T-helper 2 cell treated with Interferon-gamma antibody and Interleukin-4, amounts not matched to agents 5 μg/mL and 100 μg/mL, for 36 hours (primary cell): ENCODE data around the gene BAX.
A peak's percentile ranks its signal among the peaks of the same experiment; 100 is the strongest.

Experiments used
- DNase-seq: peaks from one replicate; pipeline ENCODE4 v3.0.0; 2021; ENCODE audit warnings: low spot score
- H3K27ac Mint-ChIP-seq: one replicate; pipeline ENCODE4 v1.8.0; 2021; ENCODE audit warnings: mild to moderate bottlenecking, mixed read lengths
- H3K27me3 Mint-ChIP-seq: one replicate; pipeline ENCODE4 v1.8.0; 2021; ENCODE audit warnings: low read depth, mixed read lengths
- H3K36me3 Mint-ChIP-seq: one replicate; pipeline ENCODE4 v1.8.0; 2021; ENCODE audit warnings: low read depth, mixed read lengths
- H3K4me1 Mint-ChIP-seq: one replicate; pipeline ENCODE4 v1.8.0; 2021; ENCODE audit warnings: low read depth, mixed read lengths
- H3K4me3 Mint-ChIP-seq: one replicate; pipeline ENCODE4 v1.8.0; 2022; ENCODE audit warnings: mild to moderate bottlenecking, moderate library complexity, mixed read lengths
- H3K9me3 Mint-ChIP-seq: one replicate; pipeline ENCODE4 v1.8.0; 2021; ENCODE audit warnings: mixed read lengths

Gene BAX

GRCh38 chr19:48991011-48991609 is 36.4 kb downstream of the BAX start:
- Mint-ChIP-seq H3K27ac (no peak overlapping the region), H3K9me3 (no peaks in the 10 kb centered on the region), H3K4me3 (no peak overlapping the region), H3K36me3 (peaks cover 29% of the 10 kb centered on the region), H3K4me1 (peaks cover 27% of the 10 kb centered on the region), H3K27me3 (no peaks in the 10 kb centered on the region)
- DNase-seq: no peak

- DNase-seq: peak; percentile 5
- H3K27me3 Mint-ChIP-seq: no peaks in the 10 kb centered on the region
- peak overlapping the region; percentile 90 for H3K4me3 Mint-ChIP-seq
- H3K4me1 Mint-ChIP-seq: peaks cover 27% of the 10 kb centered on the region
- H3K9me3 Mint-ChIP-seq: no peaks in the 10 kb centered on the region
- peak overlapping the region; percentile 97 for H3K27ac Mint-ChIP-seq
- peaks cover 27% of the 10 kb centered on the region for H3K36me3 Mint-ChIP-seq
Observed at GRCh38 chr19:48991873-48992580, 37.4 kb downstream of the BAX start.

GRCh38 chr19:48992581-48993174 is 38.0 kb downstream of the BAX start:
- Mint-ChIP-seq H3K4me1 (peaks cover 27% of the 10 kb centered on the region), H3K36me3 (peaks cover 28% of the 10 kb centered on the region), H3K27ac (peak overlapping the region; percentile 97), H3K27me3 (no peaks in the 10 kb centered on the region), H3K9me3 (no peaks in the 10 kb centered on the region), H3K4me3 (peak overlapping the region; percentile 90)
- DNase-seq: no peak

GRCh38 chr19:48993175-48994034 is 38.7 kb downstream of the BAX start, which contains the start of the genes GYS1 and RUVBL2:
Gene GYS1, minus strand, starts transcription at chr19:48993309. Its CDS starts 197 bp downstream, at chr19:48993112.
Gene RUVBL2, plus strand, starts transcription at chr19:48993887. Its CDS starts 25 bp downstream, at chr19:48993912.
- Mint-ChIP-seq H3K4me1 (peaks cover 25% of the 10 kb centered on the region), H3K27ac (peak within 1 kb of the TSS; percentile 97), H3K4me3 (peak within 1 kb of the TSS; percentile 90), H3K27me3 (no peaks in the 10 kb centered on the region), H3K36me3 (peaks cover 26% of the 10 kb centered on the region), H3K9me3 (no peaks in the 10 kb centered on the region)
- DNase-seq: peak; percentile 99

GRCh38 chr19:48994035-48994386 is 39.3 kb downstream of the BAX start:
- H3K4me1 Mint-ChIP-seq: peaks cover 25% of the 10 kb centered on the region
- H3K4me3 Mint-ChIP-seq: peak overlapping the region; percentile 90
- peaks cover 21% of the 10 kb centered on the region for H3K36me3 Mint-ChIP-seq
- peak; percentile 11 for DNase-seq
- H3K27ac Mint-ChIP-seq: peak overlapping the region; percentile 97
- no peaks in the 10 kb centered on the region for H3K9me3 Mint-ChIP-seq
- no peaks in the 10 kb centered on the region for H3K27me3 Mint-ChIP-seq

- peak; percentile 41 for DNase-seq
- H3K27me3 Mint-ChIP-seq: no peaks in the 10 kb centered on the region
- H3K4me1 Mint-ChIP-seq: peaks cover 18% of the 10 kb centered on the region
- no peak overlapping the region for H3K4me3 Mint-ChIP-seq
- H3K27ac Mint-ChIP-seq: no peak overlapping the region
- no peaks in the 10 kb centered on the region for H3K9me3 Mint-ChIP-seq
- H3K36me3 Mint-ChIP-seq: peaks cover 17% of the 10 kb centered on the region
Observed at GRCh38 chr19:48997972-48998371, 43.3 kb downstream of the BAX start.

GRCh38 chr19:48999481-49000325 is 45.0 kb downstream of the BAX start:
- Mint-ChIP-seq H3K4me1 (peaks cover 14% of the 10 kb centered on the region), H3K4me3 (no peak overlapping the region), H3K27me3 (no peaks in the 10 kb centered on the region), H3K9me3 (no peaks in the 10 kb centered on the region), H3K27ac (peak overlapping the region; percentile 26), H3K36me3 (peaks cover 18% of the 10 kb centered on the region)
- peak; percentile 47 for DNase-seq

GRCh38 chr19:49004133-49004532 is 49.5 kb downstream of the BAX start:
- H3K4me3 Mint-ChIP-seq: no peak overlapping the region
- H3K9me3 Mint-ChIP-seq: no peaks in the 10 kb centered on the region
- H3K36me3 Mint-ChIP-seq: peaks cover 20% of the 10 kb centered on the region
- DNase-seq: no peak
- peaks cover 6% of the 10 kb centered on the region for H3K4me1 Mint-ChIP-seq
- H3K27me3 Mint-ChIP-seq: no peaks in the 10 kb centered on the region
- H3K27ac Mint-ChIP-seq: no peak overlapping the region

GRCh38 chr19:49004964-49005614 is 50.4 kb downstream of the BAX start:
- Mint-ChIP-seq H3K4me3 (no peak overlapping the region), H3K27me3 (no peaks in the 10 kb centered on the region), H3K27ac (no peak overlapping the region), H3K9me3 (no peaks in the 10 kb centered on the region), H3K4me1 (no peaks in the 10 kb centered on the region), H3K36me3 (peaks cover 18% of the 10 kb centered on the region)
- no peak for DNase-seq

- no peak overlapping the region for H3K4me3 Mint-ChIP-seq
- no peak overlapping the region for H3K27ac Mint-ChIP-seq
- DNase-seq: no peak
- H3K27me3 Mint-ChIP-seq: no peaks in the 10 kb centered on the region
- peaks cover 19% of the 10 kb centered on the region for H3K36me3 Mint-ChIP-seq
- H3K9me3 Mint-ChIP-seq: no peaks in the 10 kb centered on the region
- no peaks in the 10 kb centered on the region for H3K4me1 Mint-ChIP-seq
Observed at GRCh38 chr19:49006905-49007304, 52.2 kb downstream of the BAX start.

- H3K36me3 Mint-ChIP-seq: peaks cover 19% of the 10 kb centered on the region
- no peak overlapping the region for H3K27ac Mint-ChIP-seq
- DNase-seq: no peak
- H3K9me3 Mint-ChIP-seq: no peaks in the 10 kb centered on the region
- H3K27me3 Mint-ChIP-seq: no peaks in the 10 kb centered on the region
- H3K4me1 Mint-ChIP-seq: no peaks in the 10 kb centered on the region
- no peak overlapping the region for H3K4me3 Mint-ChIP-seq
Observed at GRCh38 chr19:49009828-49010227, 55.2 kb downstream of the BAX start.

GRCh38 chr19:49010453-49010852 is 55.8 kb downstream of the BAX start:
- no peaks in the 10 kb centered on the region for H3K9me3 Mint-ChIP-seq
- no peaks in the 10 kb centered on the region for H3K27me3 Mint-ChIP-seq
- no peak overlapping the region for H3K4me3 Mint-ChIP-seq
- H3K36me3 Mint-ChIP-seq: peaks cover 15% of the 10 kb centered on the region
- H3K27ac Mint-ChIP-seq: no peak overlapping the region
- no peaks in the 10 kb centered on the region for H3K4me1 Mint-ChIP-seq
- DNase-seq: no peak

- Mint-ChIP-seq H3K36me3 (peaks cover 20% of the 10 kb centered on the region), H3K27me3 (no peaks in the 10 kb centered on the region), H3K4me3 (no peak overlapping the region), H3K27ac (no peak overlapping the region), H3K4me1 (no peaks in the 10 kb centered on the region), H3K9me3 (no peaks in the 10 kb centered on the region)
- no peak for DNase-seq
Observed at GRCh38 chr19:49011194-49011593, 56.5 kb downstream of the BAX start.
